Esophagus squamous epithelium (tissue), 4 donors: ENCODE results near the gene WDR48.

Experiments used
- POLR2A ChIP-seq, 4 donors: fragments of 450-650 bp; IDR thresholded peaks; one replicate each; pipeline ENCODE4 v1.6.1; 2017; ENCODE audit warnings: antibody characterized with exemption in 4 of 4, mild to moderate bottlenecking in 4 of 4, moderate library complexity in 3 of 4
- TF ChIP-seq, protein P1 (sequence below), 6 experiments: fragments of 450-650 bp in 4 of 6; fragments of 200-600 bp in 2 of 6; sonication (generic) in 2 of 6; IDR thresholded peaks; one replicate each; pipeline ENCODE4 v1.5.1; 2016 to 2019; ENCODE audit warnings: antibody characterized with exemption in 6 of 6, mild to moderate bottlenecking in 4 of 6, moderate library complexity in 4 of 6

DNA sequence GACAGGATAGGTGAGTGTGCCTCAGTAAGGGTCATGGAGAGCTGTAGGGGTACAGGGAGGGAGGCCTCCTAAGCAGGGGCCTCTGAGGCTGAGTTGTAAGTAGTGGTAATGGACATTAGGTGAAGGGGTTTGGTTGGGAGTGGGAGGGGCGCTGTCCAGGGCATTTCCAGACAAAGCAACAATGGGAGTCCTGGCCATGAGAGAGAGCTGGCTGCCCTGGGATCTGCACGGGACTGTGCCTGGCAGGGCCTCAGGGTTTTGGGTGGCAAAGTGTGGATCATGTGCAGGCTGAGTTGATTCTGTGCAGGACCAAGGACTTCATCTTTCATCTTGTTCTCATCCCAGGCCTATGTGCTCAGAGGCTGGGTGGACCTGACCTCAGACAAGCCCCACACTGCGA is 60.3 kb downstream of the WDR48 start:
- TF ChIP-seq, protein P1, sequence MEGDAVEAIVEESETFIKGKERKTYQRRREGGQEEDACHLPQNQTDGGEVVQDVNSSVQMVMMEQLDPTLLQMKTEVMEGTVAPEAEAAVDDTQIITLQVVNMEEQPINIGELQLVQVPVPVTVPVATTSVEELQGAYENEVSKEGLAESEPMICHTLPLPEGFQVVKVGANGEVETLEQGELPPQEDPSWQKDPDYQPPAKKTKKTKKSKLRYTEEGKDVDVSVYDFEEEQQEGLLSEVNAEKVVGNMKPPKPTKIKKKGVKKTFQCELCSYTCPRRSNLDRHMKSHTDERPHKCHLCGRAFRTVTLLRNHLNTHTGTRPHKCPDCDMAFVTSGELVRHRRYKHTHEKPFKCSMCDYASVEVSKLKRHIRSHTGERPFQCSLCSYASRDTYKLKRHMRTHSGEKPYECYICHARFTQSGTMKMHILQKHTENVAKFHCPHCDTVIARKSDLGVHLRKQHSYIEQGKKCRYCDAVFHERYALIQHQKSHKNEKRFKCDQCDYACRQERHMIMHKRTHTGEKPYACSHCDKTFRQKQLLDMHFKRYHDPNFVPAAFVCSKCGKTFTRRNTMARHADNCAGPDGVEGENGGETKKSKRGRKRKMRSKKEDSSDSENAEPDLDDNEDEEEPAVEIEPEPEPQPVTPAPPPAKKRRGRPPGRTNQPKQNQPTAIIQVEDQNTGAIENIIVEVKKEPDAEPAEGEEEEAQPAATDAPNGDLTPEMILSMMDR (IDR thresholded peaks at IDR 0.05) = no peak
- no peak for TF ChIP-seq POLR2A (IDR thresholded peaks at IDR 0.05)
